ENCODE results near the gene HCFC2. TPM values are rescaled to one million over a fixed set of nuclear protein-coding genes. Genes with fewer than 3 reads are reported as not detected.

HCFC2 gene
- total RNA-seq, 1 experiment from 2014 or later = 6.1 TPM

- H3K27me3 ChIP-seq = no peaks in the 10 kb centered on the region
- H3K4me3 ChIP-seq = no peak overlapping the region
- H3K36me3 ChIP-seq = peaks cover 34% of the 10 kb centered on the region
- DNase-seq = no peak
- H3K9me3 ChIP-seq = no peaks in the 10 kb centered on the region
Measured at GRCh38 chr12:104134882-104135281, 70.6 kb downstream of the HCFC2 start.

DNA sequence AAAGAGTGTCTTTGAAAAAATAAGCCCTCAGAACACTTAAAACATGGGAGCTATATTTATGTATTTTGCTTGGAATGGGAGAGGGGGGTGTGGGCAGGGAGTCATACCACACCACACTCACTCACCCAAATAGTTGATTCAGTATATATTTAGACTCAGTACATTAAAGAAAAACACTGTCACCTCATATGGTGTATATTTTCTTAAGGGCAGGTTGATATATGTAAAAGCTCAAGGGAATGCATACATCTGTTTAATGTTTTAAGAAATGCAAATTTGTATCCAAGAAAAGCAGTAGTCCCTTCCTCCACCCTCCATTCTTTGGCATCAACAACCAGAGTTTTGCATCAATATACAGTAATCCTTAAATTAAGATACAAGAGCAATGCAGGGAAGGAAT is 72.2 kb downstream of the HCFC2 start:
- Histone ChIP-seq H3K36me3 (peaks cover 22% of the 10 kb centered on the region), H3K4me3 (peak overlapping the region; percentile 70), H3K9me3 (no peaks in the 10 kb centered on the region), H3K27me3 (no peaks in the 10 kb centered on the region)
- peak; percentile 10 for DNase-seq

- DNase-seq = peak; percentile 25
- Histone ChIP-seq H3K36me3 (peaks cover 16% of the 10 kb centered on the region), H3K4me3 (peak overlapping the region; percentile 70)
Measured at GRCh38 chr12:104137001-104137901, 72.9 kb downstream of the HCFC2 start.

DNA sequence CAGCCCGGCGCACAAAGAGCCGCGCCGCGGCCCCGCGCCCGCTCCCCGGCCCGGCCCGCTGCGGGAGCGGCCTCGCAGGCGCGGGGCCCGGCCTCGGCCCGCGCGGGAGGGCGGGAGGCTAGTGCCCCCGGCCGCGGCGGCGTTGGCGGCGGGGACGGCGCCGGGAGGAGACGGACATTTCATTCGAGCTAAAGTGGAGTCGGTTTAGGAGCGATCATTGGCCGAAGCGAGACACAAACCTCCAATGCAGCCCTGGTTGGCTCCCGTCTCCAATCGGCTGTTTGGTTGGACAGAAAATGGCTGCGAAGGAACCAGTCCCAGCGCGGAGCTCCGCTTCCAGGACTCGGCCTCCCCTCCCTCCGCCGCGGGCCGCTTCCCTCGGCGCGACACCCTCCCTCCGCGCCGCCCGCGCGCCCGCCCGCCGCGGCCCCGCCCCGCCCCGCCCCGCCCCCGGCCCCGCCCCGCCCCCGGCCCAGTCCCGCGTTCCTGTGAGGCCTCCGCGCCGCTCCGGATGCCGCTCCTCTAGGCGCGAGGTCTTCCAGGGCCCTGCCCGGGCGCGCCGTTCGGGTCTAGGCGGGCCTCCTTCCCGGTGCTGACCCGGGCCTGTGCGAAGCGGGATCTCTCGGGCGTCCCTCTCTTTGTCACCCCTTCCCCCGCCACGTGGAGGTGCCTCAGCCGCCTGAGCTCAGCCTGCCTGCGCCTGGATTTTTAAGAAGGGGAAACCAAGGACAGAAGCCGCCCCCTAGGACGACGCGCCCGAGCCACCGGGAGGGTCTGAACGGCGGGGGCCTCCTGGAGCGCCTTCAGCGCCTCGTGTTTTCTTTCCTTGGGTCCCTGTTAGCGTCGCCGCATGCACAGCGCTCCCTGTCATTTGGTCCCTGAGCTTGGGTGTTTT is 73.8 kb downstream of the HCFC2 start, which contains the start of gene NFYB:
NFYB (minus strand) TSS at position 309 of the 895 bp plus-strand sequence. CDS start 2,757 bp downstream, outside the sequence.
- Histone ChIP-seq H3K36me3 (peaks cover 9% of the 10 kb centered on the region), H3K27me3 (no peaks in the 10 kb centered on the region), H3K9me3 (no peaks in the 10 kb centered on the region), H3K4me3 (peak within 1 kb of the TSS; percentile 70)
- DNase-seq = peak; percentile 94

More at GRCh38 chr12:104137001-104137901, 72.9 kb downstream of the HCFC2 start:
- no peaks in the 10 kb centered on the region for H3K9me3 ChIP-seq
- H3K27me3 ChIP-seq = no peaks in the 10 kb centered on the region

DNA sequence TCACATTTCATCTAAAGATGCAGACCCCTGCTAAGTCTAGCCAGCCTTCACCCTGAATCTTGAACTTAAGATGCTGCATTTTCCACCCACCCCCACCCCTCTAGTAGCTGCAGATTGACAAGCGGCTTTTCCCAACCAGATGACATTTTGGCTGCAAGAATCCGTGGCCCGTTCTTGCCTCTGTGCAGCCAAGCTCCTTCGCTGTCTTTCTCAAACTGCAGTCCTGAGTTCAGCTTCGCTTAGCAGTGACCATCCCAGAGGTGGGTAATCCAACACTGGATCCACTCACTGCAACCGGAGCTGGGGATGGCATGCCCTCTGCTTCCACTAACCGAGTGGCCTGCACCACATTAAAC is 74.4 kb downstream of the HCFC2 start:
- no peaks in the 10 kb centered on the region for H3K9me3 ChIP-seq
- H3K27me3 ChIP-seq = no peaks in the 10 kb centered on the region
- DNase-seq = no peak
- H3K36me3 ChIP-seq = peaks cover 3% of the 10 kb centered on the region
- H3K4me3 ChIP-seq = peak overlapping the region; percentile 40

DNA sequence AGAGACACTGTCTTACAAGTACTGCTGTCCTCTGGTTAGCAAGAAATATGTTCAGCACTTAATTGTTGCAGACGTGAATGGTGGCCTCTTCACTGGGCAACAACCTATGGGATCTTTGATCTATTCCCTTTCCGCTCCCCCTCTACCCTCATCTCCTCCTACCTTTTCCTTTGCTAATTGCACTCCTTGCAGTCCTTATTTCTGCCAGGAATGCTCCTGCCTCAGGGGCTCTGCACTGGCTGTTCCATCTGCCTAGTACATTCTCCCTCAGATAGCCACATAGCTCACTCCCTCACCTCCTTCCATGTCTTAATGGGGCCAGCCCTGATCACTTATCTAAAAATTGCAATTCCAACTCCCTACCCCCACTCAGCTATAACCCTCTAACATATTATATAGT is 78.2 kb downstream of the HCFC2 start:
- Histone ChIP-seq H3K27me3 (no peaks in the 10 kb centered on the region), H3K36me3 (no peaks in the 10 kb centered on the region), H3K9me3 (peaks cover 8% of the 10 kb centered on the region), H3K4me3 (no peak overlapping the region)
- no peak for DNase-seq

- H3K36me3 ChIP-seq = no peaks in the 10 kb centered on the region
- no peak for DNase-seq
- H3K9me3 ChIP-seq = peaks cover 8% of the 10 kb centered on the region
- H3K27me3 ChIP-seq = no peaks in the 10 kb centered on the region
- no peak overlapping the region for H3K4me3 ChIP-seq
Measured at GRCh38 chr12:104143002-104143401, 78.7 kb downstream of the HCFC2 start.

GRCh38 chr12:104143918-104144317 is 79.6 kb downstream of the HCFC2 start:
- Histone ChIP-seq H3K36me3 (no peaks in the 10 kb centered on the region), H3K9me3 (peaks cover 8% of the 10 kb centered on the region), H3K27me3 (no peaks in the 10 kb centered on the region), H3K4me3 (no peak overlapping the region)
- DNase-seq = no peak

DNA sequence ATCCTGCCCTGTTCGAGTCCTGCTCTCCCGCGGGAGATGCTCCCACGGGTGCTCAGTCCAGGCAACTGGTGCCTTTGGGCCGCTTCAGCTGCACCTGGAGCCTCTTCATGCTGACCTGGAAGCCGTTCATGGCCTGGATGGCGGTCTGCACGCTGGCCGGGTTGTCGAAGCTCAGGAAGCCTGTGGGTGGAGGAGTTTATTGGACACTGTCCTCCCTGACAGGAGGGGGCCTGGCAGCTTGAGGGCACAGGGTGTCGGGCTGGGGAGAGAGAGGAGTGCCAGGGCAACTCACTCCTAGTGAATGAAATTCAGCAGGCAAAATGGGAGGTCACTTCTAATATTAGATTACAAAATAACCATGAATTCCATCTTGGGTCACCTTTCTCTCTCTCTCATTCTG is 83.0 kb downstream of the HCFC2 start:
- DNase-seq = no peak
- peaks cover 8% of the 10 kb centered on the region for H3K9me3 ChIP-seq
- H3K4me3 ChIP-seq = no peak overlapping the region
- H3K36me3 ChIP-seq = no peaks in the 10 kb centered on the region
- H3K27me3 ChIP-seq = no peaks in the 10 kb centered on the region

DNA sequence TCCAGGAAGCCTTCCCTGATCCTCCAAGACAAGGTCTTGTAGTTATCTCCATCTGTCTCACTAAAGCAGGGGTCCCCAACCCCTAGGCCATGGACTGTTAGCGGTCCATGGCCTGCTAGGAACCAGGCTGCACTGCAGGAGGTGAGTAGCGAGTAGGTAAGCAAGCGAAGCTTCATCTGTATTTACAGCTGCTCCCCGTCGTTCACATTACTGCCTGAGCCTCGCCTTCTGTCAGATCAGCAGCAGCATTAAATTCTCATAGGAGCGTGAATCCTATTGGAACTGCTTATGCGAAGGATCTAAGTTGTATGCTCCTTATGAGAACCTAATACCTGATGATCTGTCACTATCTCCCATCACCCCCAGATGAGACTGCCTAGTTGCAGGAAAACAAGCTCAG is 86.1 kb downstream of the HCFC2 start:
- H3K27me3 ChIP-seq = no peaks in the 10 kb centered on the region
- peaks cover 4% of the 10 kb centered on the region; the same call in 1 of the 2 replicates for H3K9me3 ChIP-seq
- H3K36me3 ChIP-seq = no peaks in the 10 kb centered on the region
- DNase-seq = no peak
- H3K4me3 ChIP-seq = no peak overlapping the region

- DNase-seq = no peak
- Histone ChIP-seq H3K9me3 (no peaks in the 10 kb centered on the region), H3K4me3 (no peak overlapping the region), H3K36me3 (no peaks in the 10 kb centered on the region), H3K27me3 (no peaks in the 10 kb centered on the region)
Measured at GRCh38 chr12:104152685-104153241, 88.4 kb downstream of the HCFC2 start.

DNA sequence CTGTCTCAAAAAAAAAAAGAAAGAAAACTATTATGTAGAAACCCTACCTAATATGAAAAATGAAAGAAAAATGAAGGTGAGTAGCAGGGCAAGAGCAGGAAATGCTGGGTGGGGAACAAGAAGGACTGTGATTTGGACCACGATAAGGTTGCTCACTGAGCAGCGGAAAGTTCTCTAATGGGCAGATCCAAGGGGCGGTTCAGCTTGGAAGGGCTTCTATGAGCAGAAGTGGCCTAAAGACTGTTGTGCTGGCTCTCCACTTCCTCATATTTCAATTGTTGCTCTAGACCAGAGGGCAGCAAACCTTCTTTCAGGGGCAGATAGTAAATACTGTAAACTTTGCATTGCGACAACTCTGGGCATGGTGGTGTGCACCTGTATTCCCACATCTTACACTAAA is 90.0 kb downstream of the HCFC2 start:
- no peak overlapping the region for H3K4me3 ChIP-seq
- H3K9me3 ChIP-seq = no peaks in the 10 kb centered on the region
- no peaks in the 10 kb centered on the region for H3K27me3 ChIP-seq
- DNase-seq = no peak
- H3K36me3 ChIP-seq = no peaks in the 10 kb centered on the region

GRCh38 chr12:104154806-104155205 is 90.5 kb downstream of the HCFC2 start:
- no peak for DNase-seq

More at GRCh38 chr12:104154806-104155205, 90.5 kb downstream of the HCFC2 start:
- H3K27me3 ChIP-seq = no peaks in the 10 kb centered on the region
- no peaks in the 10 kb centered on the region for H3K9me3 ChIP-seq
- no peaks in the 10 kb centered on the region for H3K36me3 ChIP-seq
- no peak overlapping the region for H3K4me3 ChIP-seq

Other genes starting within 250 kb of the HCFC2 start
- 10.9 and 11.8 TPM in 2 replicates for gene NT5DC3, start 223.3 kb upstream of the HCFC2 start, total RNA-seq (2014; rRNA removed; shearing (Covaris generic); ENCODE audit: low replicate concordance)
- 364 and 534 TPM in 2 replicates for gene HSP90B1, start 134.1 kb upstream of the HCFC2 start, total RNA-seq (2014; rRNA removed; shearing (Covaris generic); ENCODE audit: low replicate concordance)
- 24.6 and 42.0 TPM in 2 replicates for gene TDG, start 98.7 kb upstream of the HCFC2 start, total RNA-seq (2014; rRNA removed; shearing (Covaris generic); ENCODE audit: low replicate concordance)
- gene GLT8D2, start 14.3 kb upstream of the HCFC2 start, total RNA-seq (2014; rRNA removed; shearing (Covaris generic); ENCODE audit: low replicate concordance) = not detected in 2 replicates
- gene NFYB, start 73.7 kb downstream of the HCFC2 start, total RNA-seq (2014; rRNA removed; shearing (Covaris generic); ENCODE audit: low replicate concordance) = 34.1 and 38.7 TPM in 2 replicates
- gene TXNRD1, start 151.2 kb downstream of the HCFC2 start, total RNA-seq (2014; rRNA removed; shearing (Covaris generic); ENCODE audit: low replicate concordance) = 924 and 1,093 TPM in 2 replicates
- gene EID3, start 239.2 kb downstream of the HCFC2 start, total RNA-seq (2014; rRNA removed; shearing (Covaris generic); ENCODE audit: low replicate concordance) = 6.0 and 6.8 TPM in 2 replicates

Measured in MG63 (cell line).